Globus pallidus (tissue), 1 donor: ENCODE data around the gene LSP1.

Experiments used
- DNase-seq: peaks from one replicate; pipeline ENCODE4 v3.0.0-alpha.2; 2015; ENCODE audit warnings: low spot score

LSP1 gene

GRCh38 chr11:1890856-1891830, 38.3 kb downstream of the LSP1 start:
- DNase-seq = no peak

- DNase-seq = no peak
These were observed 38.9 kb downstream of the LSP1 start, which contains the start of gene PRR33 for GRCh38 chr11:1891831-1892115. TSS of gene PRR33 (minus strand) at chr11:1891895. CDS start at chr11:1890584, 1,311 bp downstream.

GRCh38 chr11:1892116-1892515, 39.2 kb downstream of the LSP1 start:
- DNase-seq = no peak

GRCh38 chr11:1892558-1892957, 39.7 kb downstream of the LSP1 start:
- DNase-seq = no peak

- no peak for DNase-seq
These were observed 40.9 kb downstream of the LSP1 start for GRCh38 chr11:1893581-1894359.

GRCh38 chr11:1894759-1895158, 41.9 kb downstream of the LSP1 start:
- DNase-seq = no peak

- no peak for DNase-seq
These were observed 43.6 kb downstream of the LSP1 start for GRCh38 chr11:1896468-1896867.

GRCh38 chr11:1896923-1897322, 44.0 kb downstream of the LSP1 start:
- DNase-seq = peak; percentile 30

GRCh38 chr11:1899090-1899489, 46.2 kb downstream of the LSP1 start:
- DNase-seq = no peak

GRCh38 chr11:1899686-1900085, 46.8 kb downstream of the LSP1 start:
- no peak for DNase-seq

GRCh38 chr11:1906181-1906580, 53.3 kb downstream of the LSP1 start:
- no peak for DNase-seq

- DNase-seq = no peak
These were observed 53.9 kb downstream of the LSP1 start for GRCh38 chr11:1906611-1907423.

GRCh38 chr11:1908618-1909017, 55.7 kb downstream of the LSP1 start:
- no peak for DNase-seq

GRCh38 chr11:1909524-1909923, 56.6 kb downstream of the LSP1 start:
- DNase-seq = no peak

GRCh38 chr11:1912289-1912878, 59.5 kb downstream of the LSP1 start:
- DNase-seq = no peak

GRCh38 chr11:1913271-1914060, 60.6 kb downstream of the LSP1 start:
- no peak for DNase-seq

- no peak for DNase-seq
These were observed 62.9 kb downstream of the LSP1 start for GRCh38 chr11:1915795-1916131.

- DNase-seq = no peak
These were observed 63.5 kb downstream of the LSP1 start for GRCh38 chr11:1916132-1916985.

- DNase-seq = no peak
These were observed 64.2 kb downstream of the LSP1 start for GRCh38 chr11:1916986-1917522.
